GM21723 (cell line): ENCODE results near the gene ACVR1B.

Source experiments
- ATAC-seq: cut with Tn5 transposase; IDR thresholded peaks from one replicate; pipeline ENCODE4 v1.9.1; 2021; ENCODE audit warnings: mild to moderate bottlenecking, moderate library complexity; ENCODE audit not compliant: unreplicated experiment

The ACVR1B gene

GRCh38 chr12:52003591-52003990 is 52.1 kb downstream of the ACVR1B start:
- ATAC-seq = no peak

GRCh38 chr12:52004042-52004648 is 52.6 kb downstream of the ACVR1B start:
- no peak for ATAC-seq

DNA sequence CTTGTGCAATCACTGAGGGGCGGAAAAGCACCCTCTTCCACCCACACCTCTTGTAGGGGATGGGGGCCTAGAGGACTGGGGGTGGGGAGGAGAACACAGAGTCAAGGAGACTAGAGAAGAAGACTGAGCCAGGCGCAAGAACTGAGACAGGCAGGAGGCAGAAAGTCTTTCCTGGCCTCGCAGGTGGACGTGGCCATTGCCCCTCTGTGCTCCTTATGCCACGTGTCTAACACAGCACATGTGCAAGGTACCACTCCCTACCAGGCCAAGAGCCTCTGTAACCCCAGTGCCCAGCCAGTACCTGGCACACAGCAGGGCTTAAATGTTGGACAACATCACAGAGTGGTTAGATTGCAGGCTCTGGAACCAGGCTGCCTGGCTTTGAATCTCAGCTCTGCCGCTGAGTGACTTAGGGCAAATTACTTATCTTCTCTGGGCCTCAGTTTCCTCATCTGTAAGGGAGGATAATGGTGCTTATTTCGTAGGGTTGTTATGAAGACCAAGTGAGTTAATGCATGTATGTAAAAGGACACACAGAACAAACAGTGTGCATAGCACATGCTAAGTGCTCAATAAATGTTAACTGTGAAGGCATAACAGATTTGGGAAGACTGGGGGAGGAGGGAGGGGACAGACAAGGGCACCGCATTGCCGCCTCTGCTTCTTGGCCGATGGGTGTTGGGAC is 53.9 kb downstream of the ACVR1B start:
- ATAC-seq = no peak

GRCh38 chr12:52005903-52006703 is 54.6 kb downstream of the ACVR1B start:
- peak; percentile 81 for ATAC-seq

GRCh38 chr12:52006726-52007157 is 55.2 kb downstream of the ACVR1B start, which contains the start of gene TAMALIN:
Gene TAMALIN (plus strand): TSS chr12:52006946. CDS start chr12:52007020, 74 bp downstream.
- ATAC-seq = no peak

- ATAC-seq = no peak
Measured at GRCh38 chr12:52007158-52007921, 55.8 kb downstream of the ACVR1B start.

DNA sequence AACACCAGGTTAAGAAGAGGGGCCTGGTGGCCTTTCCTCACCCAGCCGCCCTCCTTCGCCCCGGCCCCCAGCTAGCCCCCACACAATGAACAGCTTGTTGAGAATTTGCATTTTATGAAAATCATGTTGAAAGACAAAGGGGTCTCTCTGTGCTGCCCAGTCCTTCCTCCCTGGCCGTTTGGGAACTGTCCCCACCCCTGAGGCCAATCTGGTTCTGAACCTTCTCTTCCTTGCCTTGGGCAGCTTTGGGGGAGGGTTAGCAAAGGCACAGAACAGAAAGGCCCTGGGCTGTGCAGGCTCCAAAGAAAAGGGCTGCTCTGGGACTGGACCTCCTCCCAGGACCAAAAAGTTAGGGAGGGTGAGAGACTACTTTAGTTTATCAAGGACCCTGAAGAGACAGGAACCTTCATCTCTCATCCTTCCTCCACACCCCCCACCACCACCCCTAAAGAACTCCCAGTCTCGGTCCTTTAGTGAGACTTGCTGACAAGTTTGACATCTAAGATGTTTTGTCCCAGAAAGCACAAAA is 56.5 kb downstream of the ACVR1B start:
- no peak for ATAC-seq

DNA sequence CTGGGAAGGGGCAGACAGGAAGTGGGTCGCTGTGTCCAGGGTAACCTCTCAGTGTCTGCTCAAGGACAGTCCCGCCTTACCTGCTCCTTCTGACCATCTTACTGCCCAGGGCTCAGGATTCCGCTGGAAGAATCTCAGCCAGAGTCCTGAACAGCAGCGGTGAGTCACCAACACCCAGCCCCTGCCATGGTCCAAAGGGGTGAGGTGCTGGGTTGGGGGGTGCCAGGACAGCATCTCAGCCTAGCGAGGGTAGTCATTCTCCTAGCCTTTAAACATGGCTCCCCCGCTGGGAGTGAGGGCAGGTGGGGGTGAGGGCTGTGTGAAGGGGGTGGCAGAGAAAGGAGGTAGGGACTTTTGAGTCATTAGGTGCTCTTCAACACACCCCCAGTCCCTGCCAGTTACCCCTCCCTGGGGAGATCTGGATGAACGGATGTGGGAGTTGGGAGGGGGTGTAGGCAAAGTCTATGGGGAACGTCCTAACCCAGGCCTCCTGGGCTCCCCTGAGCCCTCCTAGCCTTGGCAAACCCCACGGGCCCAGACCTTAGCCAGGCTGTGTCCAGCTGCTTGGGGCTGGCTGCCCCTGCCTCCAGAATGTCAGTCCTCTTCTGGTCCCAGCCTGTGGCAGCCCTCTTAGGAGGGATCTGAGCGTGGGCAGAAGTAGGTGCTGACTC is 57.7 kb downstream of the ACVR1B start:
- no peak for ATAC-seq

GRCh38 chr12:52010152-52010622 is 58.7 kb downstream of the ACVR1B start:
- no peak for ATAC-seq

GRCh38 chr12:52010692-52011601 is 59.4 kb downstream of the ACVR1B start:
- no peak for ATAC-seq

GRCh38 chr12:52011602-52012214 is 60.2 kb downstream of the ACVR1B start:
- no peak for ATAC-seq

GRCh38 chr12:52013626-52014310 is 62.3 kb downstream of the ACVR1B start:
- no peak for ATAC-seq

GRCh38 chr12:52014567-52015530 is 63.4 kb downstream of the ACVR1B start:
- no peak for ATAC-seq

DNA sequence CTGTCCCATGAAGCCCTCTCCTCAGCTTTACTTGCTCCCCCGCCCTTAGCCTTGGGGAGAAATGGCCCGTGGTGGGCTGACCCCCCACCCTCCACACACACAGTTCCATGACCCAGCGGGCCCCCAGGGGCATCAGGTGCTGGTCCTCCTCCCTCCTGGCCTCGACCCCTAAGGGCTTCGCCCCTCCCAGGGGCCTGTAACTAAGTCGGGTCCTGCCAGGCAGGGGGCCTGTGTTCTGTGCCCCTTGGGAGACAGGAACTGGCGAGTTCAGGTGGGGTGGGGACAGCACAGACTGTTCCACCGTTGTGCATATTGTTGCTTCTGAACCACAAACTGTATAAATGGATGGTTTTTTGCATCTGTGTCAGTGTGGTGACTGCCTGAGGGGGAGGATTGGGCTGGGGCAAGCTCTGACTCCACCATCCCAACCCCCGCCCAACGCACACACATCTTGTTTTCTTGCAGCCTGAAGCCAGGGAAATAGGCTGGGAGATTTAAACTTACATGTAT is 64.1 kb downstream of the ACVR1B start:
- no peak for ATAC-seq

DNA sequence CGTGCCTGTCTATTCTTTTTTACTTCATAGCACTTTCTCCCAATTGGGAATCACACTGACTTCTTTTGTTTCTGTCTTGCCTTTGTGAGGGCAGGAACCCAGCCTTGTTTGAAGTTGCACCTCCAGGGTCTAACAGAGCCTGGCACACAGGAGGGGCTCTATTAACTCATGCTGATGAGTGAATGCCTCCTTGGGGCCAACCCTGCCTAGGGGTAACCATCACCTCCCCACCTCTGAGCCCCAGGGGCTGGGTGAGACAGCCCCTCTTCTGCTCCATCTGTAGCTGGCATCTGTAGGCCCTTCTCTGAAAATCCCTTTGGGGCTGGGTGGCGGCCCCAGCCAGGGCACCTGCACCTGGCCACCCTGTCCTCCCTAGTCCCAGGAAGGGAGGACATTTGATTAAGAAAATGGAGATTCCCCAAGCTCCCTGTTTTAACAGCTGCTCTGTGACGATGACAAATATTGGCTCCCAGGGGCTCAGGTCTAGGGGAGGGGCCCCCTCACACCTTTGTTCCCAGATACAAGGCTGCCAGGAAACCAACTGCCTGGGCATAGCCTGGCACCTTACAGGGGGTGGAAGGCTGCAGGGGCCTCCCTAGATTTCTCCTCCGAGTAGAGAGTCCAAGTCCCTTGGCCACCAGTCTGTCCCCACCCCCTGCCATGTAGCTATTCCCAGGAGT is 67.1 kb downstream of the ACVR1B start:
- ATAC-seq = no peak

DNA sequence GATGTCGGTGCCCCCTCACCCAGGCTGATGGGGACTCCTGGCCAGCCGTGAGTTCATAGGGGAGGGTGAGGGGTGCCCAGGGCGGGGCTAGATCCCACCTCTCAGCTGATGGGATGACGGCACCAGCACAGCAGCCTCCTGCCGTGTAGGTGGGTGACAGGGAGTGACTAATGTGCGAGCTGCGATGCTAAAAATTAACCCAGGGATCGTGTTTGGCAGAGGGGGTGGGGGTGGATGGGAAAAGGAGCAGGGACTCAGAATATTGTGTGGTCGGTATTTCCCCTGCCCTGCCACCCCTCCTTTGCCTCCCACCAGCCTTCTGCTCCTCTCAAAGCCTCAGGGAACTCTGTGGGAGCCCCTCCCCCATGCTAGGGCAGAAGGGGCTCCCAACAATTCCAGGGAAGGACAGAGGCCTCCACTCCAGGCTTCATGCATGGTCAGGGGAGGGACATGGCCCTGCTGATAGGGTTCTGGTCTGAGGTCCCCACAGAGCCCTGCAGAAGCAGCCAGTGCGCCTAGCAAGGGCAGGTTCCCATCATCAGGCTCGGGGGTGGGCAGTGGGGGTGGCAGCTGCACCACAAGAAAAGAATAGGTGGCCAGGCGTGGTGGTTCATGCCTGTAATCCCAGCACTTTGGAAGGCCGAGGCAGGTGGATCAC is 67.7 kb downstream of the ACVR1B start:
- no peak for ATAC-seq
